ENCODE data around the gene ZNF101.

GRCh38 chr19:19630426-19630825, 38.2 kb upstream of the ZNF101 start:
- no peak for TF ChIP-seq CTCF (IDR thresholded peaks at IDR 0.05)
- no peak for TF ChIP-seq EZH2 (IDR thresholded peaks at IDR 0.05; ENCODE audit: borderline replicate concordance, insufficient read depth, low read depth, low read length, poor library complexity, severe bottlenecking)

All from B cell (primary cell).